ENCODE results near the gene ZNF654. TPM values are rescaled to one million over a fixed set of nuclear protein-coding genes. Genes with fewer than 3 reads are reported as not detected.
"Not testable (repeated sequence)": the region's sequence is repeated elsewhere in the genome, so short reads cannot be mapped to it uniquely, and the experiment has no call there.

The ZNF654 gene
- total RNA-seq: 10 to 100 TPM; 13.2 to 30.8 TPM

DNA sequence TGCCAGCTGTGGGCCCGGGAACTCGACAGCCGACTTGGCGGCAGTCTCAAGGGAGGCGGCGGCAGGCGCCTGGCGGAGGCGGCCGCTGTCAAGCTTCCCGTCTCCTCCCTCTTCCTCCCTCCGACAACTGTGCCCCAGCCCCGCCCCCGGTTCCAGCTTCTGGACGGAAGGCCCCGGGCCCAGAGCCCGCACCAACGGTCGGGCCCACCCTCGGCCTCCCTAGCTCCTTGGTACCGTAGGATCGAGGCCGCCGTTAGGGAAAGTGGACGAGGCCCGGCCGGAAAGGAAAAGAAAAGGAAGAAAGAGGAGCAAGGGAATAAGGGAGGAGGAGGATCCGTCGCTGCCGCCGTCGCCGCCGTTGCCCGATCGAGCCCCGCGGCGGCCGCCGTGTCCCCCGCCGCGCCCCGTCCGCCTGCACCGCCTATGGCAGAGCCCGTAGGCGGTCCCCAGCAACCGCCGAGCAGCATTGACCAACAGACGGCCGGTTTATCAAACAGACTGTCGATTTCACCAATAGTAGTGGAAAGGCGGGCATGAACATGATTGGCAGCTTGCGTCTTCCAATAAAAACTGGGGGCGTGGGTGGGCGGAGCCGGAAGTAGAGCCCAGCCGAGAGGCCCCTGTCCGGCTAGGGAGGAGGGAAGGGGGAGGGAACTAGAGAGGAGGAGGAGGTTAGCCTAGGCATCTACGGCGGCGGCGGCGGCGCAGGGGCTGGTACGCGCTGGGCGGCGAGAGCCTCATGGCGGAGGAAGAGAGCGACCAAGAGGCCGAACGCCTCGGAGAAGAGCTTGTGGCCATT, at the start of gene ZNF654, which contains the start of gene CGGBP1:
TSS of gene ZNF654 (plus strand) at position 675 of the 799 bp plus-strand sequence. CDS start at position 740, 65 bp downstream.
TSS of gene CGGBP1 (minus strand) at position 425 of the 799 bp plus-strand sequence. CDS start 3,029 bp downstream, outside the sequence.
- Mint-ChIP-seq H3K27me3 (no peaks in the 10 kb centered on the region), H3K4me1 (ENCODE audit: low read depth in 2 of 2) (peaks cover 41 to 52% of the 10 kb centered on the region in 2 donors), H3K4me3 (peak within 1 kb of the TSS; percentile 100), H3K36me3 (peaks cover 35% of the 10 kb centered on the region), H3K9me3 (no peaks in the 10 kb centered on the region), H3K27ac (peak within 1 kb of the TSS; percentile 92 to 93)
- DNase-seq (ENCODE audit: low spot score): peak; percentile 99
- ATAC-seq: peak; percentile 96 to 97

GRCh38 chr3:88010810-88011209, 48.2 kb upstream of the ZNF654 start:
- Mint-ChIP-seq H3K27ac (no peak overlapping the region), H3K36me3 (no peaks in the 10 kb centered on the region), H3K4me3 (no peak overlapping the region), H3K9me3 (no peaks in the 10 kb centered on the region), H3K4me1 (ENCODE audit: low read depth in 2 of 2) (no peaks in the 10 kb centered on the region), H3K27me3 (peaks cover 0 to 6% of the 10 kb centered on the region in 2 donors)
- no peak for DNase-seq (ENCODE audit: low spot score)
- no peak for ATAC-seq

DNA sequence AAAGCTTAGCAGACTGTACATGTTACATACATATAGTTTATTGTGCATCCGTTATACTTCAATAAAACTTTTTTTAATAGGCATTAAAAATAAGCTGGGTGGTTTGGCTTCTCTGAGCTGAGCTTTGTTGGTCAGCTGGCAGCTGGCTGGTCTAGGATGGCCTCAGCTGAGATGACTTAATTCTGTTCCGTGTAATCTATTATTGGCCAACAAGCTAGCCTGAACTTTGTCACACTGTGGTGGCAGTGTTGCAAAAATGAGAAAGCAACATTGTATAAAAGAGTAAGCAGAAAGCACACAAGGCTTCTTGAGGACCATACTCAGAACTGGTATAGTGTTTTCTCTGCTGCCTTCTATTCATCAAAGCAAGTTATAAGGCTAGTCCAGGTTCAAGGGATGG, 45.5 kb upstream of the ZNF654 start:
- H3K36me3 Mint-ChIP-seq: no peaks in the 10 kb centered on the region
- H3K4me3 Mint-ChIP-seq: no peak overlapping the region
- peaks cover 19 to 20% of the 10 kb centered on the region in 2 donors for H3K27me3 Mint-ChIP-seq
- peaks cover 7 to 13% of the 10 kb centered on the region in 2 donors for H3K4me1 Mint-ChIP-seq (ENCODE audit: low read depth in 2 of 2)
- no peak for DNase-seq (ENCODE audit: low spot score)
- no peak overlapping the region for H3K27ac Mint-ChIP-seq
- H3K9me3 Mint-ChIP-seq: no peaks in the 10 kb centered on the region
- no peak for ATAC-seq

GRCh38 chr3:88015656-88016055, 43.4 kb upstream of the ZNF654 start:
- H3K27me3 Mint-ChIP-seq: peaks cover 20 to 22% of the 10 kb centered on the region in 2 donors
- DNase-seq (ENCODE audit: low spot score); H3K36me3 Mint-ChIP-seq; H3K4me3 Mint-ChIP-seq; ATAC-seq; H3K9me3 Mint-ChIP-seq; H3K27ac Mint-ChIP-seq: not testable (repeated sequence)
- peaks cover 12 to 17% of the 10 kb centered on the region in 2 donors for H3K4me1 Mint-ChIP-seq (ENCODE audit: low read depth in 2 of 2)

- DNase-seq (ENCODE audit: low spot score) (no peak), ATAC-seq (peak; percentile 65 to 81)
- H3K27me3 Mint-ChIP-seq: peaks cover 20 to 28% of the 10 kb centered on the region in 2 donors
- no peak overlapping the region for H3K4me3 Mint-ChIP-seq
- H3K27ac Mint-ChIP-seq: no peak overlapping the region
- peaks cover 12 to 17% of the 10 kb centered on the region in 2 donors for H3K4me1 Mint-ChIP-seq (ENCODE audit: low read depth in 2 of 2)
- no peaks in the 10 kb centered on the region for H3K36me3 Mint-ChIP-seq
- H3K9me3 Mint-ChIP-seq: no peaks in the 10 kb centered on the region
These were observed 40.0 kb upstream of the ZNF654 start for GRCh38 chr3:88019024-88019423.

DNA sequence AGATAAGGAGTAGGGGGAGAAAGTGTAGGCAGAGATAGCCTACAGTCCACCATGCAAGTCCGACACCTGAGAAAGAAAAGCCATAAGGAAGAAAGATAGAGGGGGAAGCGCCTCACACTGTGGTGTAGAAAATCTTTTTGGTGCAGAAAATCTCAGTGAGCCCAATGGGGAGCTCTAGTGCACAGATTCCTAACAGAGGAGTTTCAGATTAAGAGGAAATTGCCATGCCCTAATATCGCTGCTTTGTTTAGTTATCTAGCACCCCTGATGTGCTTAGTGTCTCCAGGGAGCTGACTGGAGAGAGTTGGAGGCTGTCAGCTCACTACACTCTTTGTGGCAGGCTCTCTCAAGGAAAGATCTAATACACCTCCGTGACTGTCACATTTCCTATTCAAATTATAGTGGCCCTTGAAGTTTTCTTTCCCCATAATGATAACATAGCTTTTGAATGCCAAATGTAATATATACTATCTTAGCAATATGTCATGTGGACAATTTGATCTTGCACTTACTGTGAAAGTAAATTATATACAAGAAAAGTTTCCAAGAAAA, 34.0 kb upstream of the ZNF654 start:
- Mint-ChIP-seq H3K4me3 (no peak overlapping the region), H3K9me3 (no peaks in the 10 kb centered on the region), H3K4me1 (ENCODE audit: low read depth in 2 of 2) (peaks cover 5 to 8% of the 10 kb centered on the region in 2 donors), H3K27ac (no peak overlapping the region), H3K36me3 (no peaks in the 10 kb centered on the region), H3K27me3 (peaks cover 0 to 9% of the 10 kb centered on the region in 2 donors)
- DNase-seq (ENCODE audit: low spot score) (no peak), ATAC-seq (no peak)

DNA sequence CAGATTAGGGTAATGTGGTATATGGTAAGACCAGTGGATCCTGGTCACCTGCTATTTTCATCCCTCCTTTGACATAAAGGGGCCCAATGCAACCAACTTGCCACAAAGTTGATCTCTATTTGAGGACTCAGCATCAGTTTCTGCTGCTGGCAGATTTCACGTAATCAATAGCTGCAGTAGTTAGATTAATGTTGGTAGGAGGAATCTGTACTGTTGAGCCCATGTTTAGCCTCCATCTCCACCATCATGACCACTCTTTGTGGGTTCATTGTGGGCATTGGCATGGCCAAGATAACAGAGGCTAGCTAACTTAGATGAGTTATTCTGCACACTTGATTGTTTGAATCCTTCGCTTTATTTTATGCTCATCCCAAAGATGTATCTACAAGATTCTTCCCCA, 30.2 kb upstream of the ZNF654 start:
- ATAC-seq (no peak), DNase-seq (ENCODE audit: low spot score) (no peak)
- H3K4me1 Mint-ChIP-seq (ENCODE audit: low read depth in 2 of 2): peaks cover 14 to 22% of the 10 kb centered on the region in 2 donors
- no peaks in the 10 kb centered on the region for H3K36me3 Mint-ChIP-seq
- H3K4me3 Mint-ChIP-seq: no peak overlapping the region
- no peak overlapping the region for H3K27ac Mint-ChIP-seq
- H3K27me3 Mint-ChIP-seq: peaks cover 0 to under 1% of the 10 kb centered on the region in 2 donors
- H3K9me3 Mint-ChIP-seq: no peaks in the 10 kb centered on the region

DNA sequence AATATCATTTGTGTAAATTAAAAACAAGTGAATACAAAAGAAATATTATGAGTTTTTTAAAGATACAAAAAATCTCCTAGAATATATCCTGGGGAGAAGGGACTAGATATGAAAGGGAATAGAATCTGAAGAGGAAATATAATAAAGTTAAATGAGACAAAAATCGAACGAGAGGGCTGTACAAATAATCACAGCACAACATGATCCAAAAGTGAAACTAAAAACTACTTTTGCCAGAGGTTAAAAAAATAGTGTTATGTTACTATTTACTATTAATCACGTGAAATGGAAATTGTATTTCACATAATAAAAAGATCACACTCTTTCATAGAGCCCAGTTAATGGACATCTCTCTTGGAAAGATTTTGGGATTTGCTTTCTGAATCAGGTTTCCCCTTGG, 28.8 kb upstream of the ZNF654 start:
- Mint-ChIP-seq H3K36me3 (no peaks in the 10 kb centered on the region), H3K27ac (peak overlapping the region; percentile 32 to 49), H3K4me3 (peak overlapping the region; percentile 68), H3K9me3 (no peaks in the 10 kb centered on the region), H3K4me1 (ENCODE audit: low read depth in 2 of 2) (peaks cover 14 to 22% of the 10 kb centered on the region in 2 donors), H3K27me3 (no peaks in the 10 kb centered on the region)
- DNase-seq (ENCODE audit: low spot score): no peak
- no peak for ATAC-seq

- Mint-ChIP-seq H3K27me3 (no peaks in the 10 kb centered on the region), H3K4me3 (peak overlapping the region; percentile 81), H3K36me3 (no peaks in the 10 kb centered on the region), H3K9me3 (no peaks in the 10 kb centered on the region), H3K27ac (peak overlapping the region; percentile 73 to 83), H3K4me1 (ENCODE audit: low read depth in 2 of 2) (peaks cover 14 to 22% of the 10 kb centered on the region in 2 donors)
- peak; percentile 84 to 86 for ATAC-seq
- no peak for DNase-seq (ENCODE audit: low spot score)
These were observed 27.4 kb upstream of the ZNF654 start for GRCh38 chr3:88031642-88032077.

- peaks cover 0 to 3% of the 10 kb centered on the region in 2 donors for H3K27me3 Mint-ChIP-seq
- ATAC-seq: no peak
These were observed 26.8 kb upstream of the ZNF654 start for GRCh38 chr3:88032245-88032644.

GRCh38 chr3:88033079-88033478, 26.0 kb upstream of the ZNF654 start:
- Mint-ChIP-seq H3K36me3 (no peaks in the 10 kb centered on the region), H3K27ac (peak overlapping the region in 1 of 2 donors; percentile 83), H3K4me1 (ENCODE audit: low read depth in 2 of 2) (peaks cover 14 to 22% of the 10 kb centered on the region in 2 donors), H3K9me3 (no peaks in the 10 kb centered on the region), H3K4me3 (no peak overlapping the region), H3K27me3 (peaks cover 0 to 4% of the 10 kb centered on the region in 2 donors)
- no peak for DNase-seq (ENCODE audit: low spot score)
- ATAC-seq: no peak

More at GRCh38 chr3:88032245-88032644, 26.8 kb upstream of the ZNF654 start:
- H3K9me3 Mint-ChIP-seq: no peaks in the 10 kb centered on the region
- no peaks in the 10 kb centered on the region for H3K36me3 Mint-ChIP-seq
- H3K4me3 Mint-ChIP-seq: peak overlapping the region; percentile 81
- no peak for DNase-seq (ENCODE audit: low spot score)
- peaks cover 14 to 22% of the 10 kb centered on the region in 2 donors for H3K4me1 Mint-ChIP-seq (ENCODE audit: low read depth in 2 of 2)
- peak overlapping the region; percentile 73 to 83 for H3K27ac Mint-ChIP-seq

GRCh38 chr3:88033808-88034207, 25.2 kb upstream of the ZNF654 start:
- DNase-seq (ENCODE audit: low spot score): no peak
- Mint-ChIP-seq H3K4me3 (no peak overlapping the region), H3K9me3 (no peaks in the 10 kb centered on the region), H3K27me3 (peaks cover 0 to 4% of the 10 kb centered on the region in 2 donors), H3K27ac (no peak overlapping the region), H3K36me3 (no peaks in the 10 kb centered on the region), H3K4me1 (ENCODE audit: low read depth in 2 of 2) (peaks cover 14 to 22% of the 10 kb centered on the region in 2 donors)
- ATAC-seq: no peak

DNA sequence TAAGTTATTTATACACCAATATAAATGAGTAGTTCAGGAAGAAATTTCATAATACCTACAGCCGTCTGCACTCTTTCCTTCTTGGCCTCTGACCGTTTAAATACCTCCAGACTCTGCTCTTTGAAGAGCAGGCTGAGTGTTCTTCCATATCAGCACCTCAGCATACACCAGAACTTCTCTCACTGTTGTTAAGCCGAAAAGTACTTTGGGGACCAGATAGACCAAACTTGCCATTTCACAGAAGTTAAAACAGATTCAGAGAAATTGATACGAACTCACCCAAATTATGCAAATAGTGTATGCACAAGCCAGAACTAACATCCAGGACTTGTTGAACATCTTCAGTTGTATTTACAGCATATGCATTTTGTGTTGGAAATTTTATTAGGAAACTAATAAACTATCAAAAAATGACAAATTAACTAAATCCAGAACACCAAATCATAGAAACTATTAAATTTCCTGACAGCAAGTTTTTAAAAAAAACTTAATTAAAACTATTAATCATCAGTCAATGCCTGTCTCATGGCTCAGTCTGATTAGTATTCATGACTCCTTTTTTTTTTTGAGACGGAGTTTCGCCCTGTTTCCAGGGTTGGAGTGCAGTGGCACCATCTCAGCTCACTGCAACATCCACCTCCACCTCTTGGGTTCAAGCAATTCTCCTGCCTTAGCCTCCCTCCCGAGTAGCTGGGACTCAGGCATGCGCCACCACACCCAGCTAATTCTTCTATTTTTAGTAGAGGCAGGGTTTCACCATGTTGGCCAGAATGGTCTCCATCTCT, 24.4 kb upstream of the ZNF654 start:
- DNase-seq (ENCODE audit: low spot score): no peak
- H3K9me3 Mint-ChIP-seq: no peaks in the 10 kb centered on the region
- no peak for ATAC-seq
- peaks cover 11 to 18% of the 10 kb centered on the region in 2 donors for H3K4me1 Mint-ChIP-seq (ENCODE audit: low read depth in 2 of 2)
- H3K27me3 Mint-ChIP-seq: peaks cover 0 to 4% of the 10 kb centered on the region in 2 donors
- no peak overlapping the region for H3K27ac Mint-ChIP-seq
- H3K36me3 Mint-ChIP-seq: no peaks in the 10 kb centered on the region
- no peak overlapping the region for H3K4me3 Mint-ChIP-seq
